Stimulated activated CD8-positive, alpha-beta memory T cell treated with anti-CD3 and anti-CD28 coated beads, Interleukin-15, amount 100 ng/mL, for 1 hour (primary cell): ENCODE measurements around the gene SEMA4D.

Experiments used
- DNase-seq: peaks from one replicate; pipeline ENCODE4 v3.0.0-alpha.2; 2020; ENCODE audit warnings: low read depth

Gene SEMA4D

DNA sequence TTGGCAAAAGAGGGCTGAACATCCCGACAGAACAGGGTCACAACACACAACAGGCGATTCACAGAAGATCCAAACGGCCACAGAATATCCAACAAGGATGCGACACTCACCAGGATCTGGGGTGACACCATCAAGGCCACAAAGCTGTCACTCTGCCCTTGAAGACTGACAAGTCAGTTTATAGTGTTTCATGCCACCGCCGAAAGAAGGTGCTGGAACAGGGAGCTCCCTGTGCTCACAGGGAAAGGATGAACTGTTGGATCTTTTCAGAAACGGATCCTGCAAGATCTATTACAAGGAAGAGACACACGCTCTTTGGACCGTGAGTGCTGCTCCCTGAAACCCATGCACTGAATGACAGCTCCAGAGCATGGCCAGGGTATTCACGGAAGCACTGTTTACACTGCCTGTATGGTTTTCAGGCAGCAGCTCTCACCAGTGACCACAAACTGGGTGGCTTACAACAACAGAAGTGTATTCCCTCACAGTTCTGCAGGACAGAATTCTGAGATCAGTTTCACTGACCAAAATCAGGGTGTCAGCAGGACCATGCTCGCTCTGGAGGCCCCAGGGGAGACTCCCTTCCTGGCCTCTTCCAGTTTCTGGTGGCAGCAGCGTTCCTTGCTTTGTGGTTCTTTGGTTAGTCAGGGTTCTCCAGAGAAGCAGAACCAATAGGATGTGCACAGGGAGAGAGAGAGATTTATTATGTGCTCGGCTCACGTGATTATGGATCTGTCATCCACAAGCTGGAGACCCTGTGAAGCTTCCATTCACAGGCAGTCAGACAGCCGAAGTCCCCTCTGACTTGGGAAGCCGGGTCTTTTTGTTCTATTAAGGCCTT, 52.8 kb downstream of the SEMA4D start:
- no peak for DNase-seq

DNA sequence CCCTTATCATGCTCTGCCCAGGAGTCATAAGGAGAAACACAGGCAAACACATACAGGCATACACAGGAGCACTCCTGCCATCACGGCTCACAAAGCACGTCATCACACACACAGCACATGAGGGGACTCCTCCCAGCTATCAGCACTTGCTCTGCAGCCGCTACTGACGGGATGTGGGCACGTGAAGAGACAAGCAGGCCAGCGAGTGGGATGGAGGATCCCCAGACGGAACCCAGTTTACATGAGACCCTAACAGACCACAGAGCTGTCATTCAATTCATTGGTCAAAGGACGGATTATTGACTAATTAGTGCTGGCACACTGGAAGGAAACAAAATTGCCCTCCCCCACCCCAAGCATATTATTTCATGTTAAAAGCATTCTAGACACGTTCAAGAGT, 53.6 kb downstream of the SEMA4D start:
- DNase-seq = no peak

DNA sequence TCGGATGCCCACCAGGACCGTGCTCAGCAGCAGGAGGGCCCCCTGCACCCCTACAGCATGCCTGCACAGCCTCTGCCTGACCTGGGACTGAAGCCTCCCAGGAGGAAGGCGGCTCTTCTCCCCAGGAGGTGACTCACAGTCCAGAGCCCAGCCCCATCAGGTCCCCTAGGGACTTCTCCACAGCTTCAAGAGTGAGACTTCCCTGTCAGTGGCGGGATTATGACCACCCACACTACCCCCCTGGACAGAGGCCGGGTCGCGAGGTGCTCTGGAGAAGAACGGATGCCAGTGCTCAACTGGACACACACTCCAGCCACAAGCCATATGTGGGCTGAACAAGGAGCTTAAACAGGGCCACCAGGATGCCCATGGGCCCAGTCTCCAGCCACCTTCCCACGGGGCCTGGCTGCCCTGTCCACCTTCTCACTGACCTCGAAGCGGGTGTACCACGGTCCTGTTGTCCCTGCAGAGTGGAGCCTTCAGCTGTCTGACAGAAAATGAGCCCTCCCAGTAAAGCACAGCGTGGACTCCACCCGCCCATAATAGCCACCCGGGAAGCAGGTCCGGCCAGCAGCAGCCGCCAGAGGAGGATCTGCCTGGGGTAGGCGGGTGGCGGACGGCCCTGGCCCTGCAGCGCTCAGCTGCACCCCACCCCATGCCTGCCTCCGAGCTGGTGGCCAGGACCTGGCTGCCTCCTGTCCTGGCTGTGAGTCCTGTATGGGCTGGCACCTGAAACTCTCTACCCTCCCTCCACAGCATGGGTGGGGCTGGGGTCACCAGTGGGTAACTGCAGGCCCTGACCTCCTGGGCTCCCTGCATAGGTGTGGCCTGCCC, 54.7 kb downstream of the SEMA4D start:
- no peak for DNase-seq

DNA sequence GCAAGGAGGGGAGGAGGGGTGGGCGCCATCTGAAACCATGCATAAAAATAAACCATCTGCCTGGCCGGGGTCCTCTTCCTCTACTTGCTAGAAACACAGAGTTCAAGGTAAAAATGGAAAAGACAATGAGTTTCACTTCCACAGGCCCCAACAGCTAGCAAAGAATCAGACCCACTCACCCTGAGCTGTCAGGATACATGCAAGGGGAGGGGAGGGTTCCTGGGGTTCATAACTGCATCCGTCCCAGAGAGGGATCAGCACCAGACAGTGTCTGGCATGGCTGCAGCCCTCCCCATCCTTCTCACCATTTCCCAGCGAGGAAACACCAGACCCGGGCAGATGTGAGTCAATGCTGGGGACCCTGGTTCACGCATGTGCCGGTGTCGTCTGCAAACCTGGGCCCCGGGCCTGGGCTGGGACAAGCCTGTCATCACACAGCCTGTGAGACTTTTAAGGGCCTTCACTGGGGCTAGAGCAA, 55.4 kb downstream of the SEMA4D start:
- no peak for DNase-seq

DNA sequence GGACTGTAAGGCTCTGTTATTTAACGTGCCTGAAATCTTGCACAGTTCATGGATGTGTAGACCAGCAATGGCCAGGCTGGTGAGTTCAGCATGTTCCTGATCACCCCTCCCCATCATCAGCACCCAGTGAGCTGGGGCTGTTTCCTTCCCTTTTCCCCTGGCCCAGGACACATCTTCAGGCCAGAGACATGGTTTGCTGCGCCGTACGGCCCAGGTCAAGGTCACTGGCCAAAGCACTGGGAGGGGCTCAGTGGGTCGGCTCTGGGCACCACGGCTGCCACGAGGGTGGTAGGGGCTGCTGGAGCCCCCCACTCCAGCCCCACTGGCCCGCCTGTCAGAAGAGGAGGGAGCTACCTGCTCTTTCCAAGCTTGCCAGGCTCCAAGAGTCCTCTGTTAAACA, 55.9 kb downstream of the SEMA4D start:
- DNase-seq = no peak

DNA sequence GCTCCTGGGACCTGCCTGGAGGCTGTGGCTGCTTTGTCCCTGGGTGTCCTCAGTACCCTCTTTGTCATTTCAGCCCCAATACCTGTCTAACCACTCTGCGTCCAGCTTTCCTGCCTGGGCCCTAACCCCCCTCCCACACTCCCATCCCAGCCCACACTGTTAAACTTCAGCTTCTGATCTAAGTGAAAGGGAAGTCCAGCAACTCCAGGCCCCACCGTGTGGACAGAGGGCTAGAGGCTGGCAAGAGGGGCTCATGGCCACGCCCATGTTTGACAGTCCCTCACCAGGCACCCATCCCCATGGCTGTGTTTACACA, 56.3 kb downstream of the SEMA4D start:
- no peak for DNase-seq

DNA sequence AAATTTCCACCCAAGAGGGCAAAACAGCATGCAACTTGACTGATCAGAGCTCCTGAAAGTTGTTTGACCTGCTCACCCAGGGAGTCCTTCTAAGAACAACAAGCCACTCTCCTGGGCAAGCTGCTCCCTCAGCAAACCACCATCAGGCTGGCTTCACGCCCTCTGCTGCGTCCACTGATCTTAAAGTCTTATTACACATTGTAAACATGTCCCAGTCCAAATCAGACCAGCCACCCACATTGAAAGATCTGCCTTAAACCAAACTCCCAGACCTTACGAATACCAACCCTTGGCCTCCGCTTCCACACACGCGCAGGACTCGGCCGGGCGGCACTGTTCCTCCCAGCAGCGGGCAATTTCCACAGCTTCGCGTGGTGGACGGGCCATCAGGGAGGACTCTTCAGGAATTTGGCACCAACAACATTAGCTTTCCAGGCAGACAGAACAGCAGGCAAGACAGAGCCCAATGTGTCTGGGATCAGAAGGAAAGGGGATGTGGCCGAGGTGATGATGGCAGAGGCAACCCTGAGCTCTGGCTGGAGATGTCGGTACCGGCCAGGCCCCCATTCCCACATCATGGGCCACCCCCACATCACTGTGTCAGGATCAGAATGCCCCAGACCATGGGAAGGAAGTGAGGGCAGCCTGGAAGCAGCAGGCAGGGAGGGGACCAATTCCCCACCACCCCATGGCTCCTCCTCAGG, 56.8 kb downstream of the SEMA4D start:
- DNase-seq = no peak

DNA sequence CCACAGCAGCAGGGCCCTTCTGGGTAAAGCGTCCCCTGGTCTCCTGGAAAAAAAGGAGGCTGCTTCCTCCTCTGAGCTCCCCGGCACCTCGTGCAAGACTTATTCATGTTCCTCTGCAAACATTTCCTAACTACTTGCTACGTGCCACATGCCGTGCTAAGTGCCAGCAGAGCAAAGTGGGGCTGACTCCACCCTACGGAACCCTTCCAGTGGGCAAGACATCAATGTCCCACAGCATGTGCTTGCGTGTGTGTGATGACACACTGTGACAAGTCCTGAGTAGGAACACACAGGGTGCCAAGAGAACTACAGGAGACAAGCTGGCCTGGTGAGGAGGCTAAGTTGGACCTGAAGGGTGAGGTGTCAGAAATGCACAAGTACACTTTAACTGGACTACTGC, 57.4 kb downstream of the SEMA4D start:
- DNase-seq = no peak

DNA sequence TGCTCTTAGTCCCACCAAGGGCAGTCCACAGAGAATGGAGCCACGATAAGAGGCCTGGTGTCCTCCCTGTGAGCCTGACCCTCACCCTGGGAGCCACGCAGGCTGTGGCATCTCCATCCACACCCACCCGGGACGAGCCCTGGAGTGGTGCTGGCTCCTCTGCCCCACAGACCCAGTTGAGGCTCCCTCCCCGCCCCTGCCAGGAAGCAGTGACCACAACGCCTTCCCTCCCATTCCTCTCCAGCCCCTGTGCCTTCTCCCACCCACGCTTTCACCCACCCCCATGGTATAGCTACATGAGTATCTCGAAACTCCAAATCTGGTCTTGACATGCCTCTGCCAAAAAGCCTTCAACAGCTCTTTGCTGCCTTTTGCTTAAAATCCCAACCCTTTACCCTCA, 57.9 kb downstream of the SEMA4D start:
- no peak for DNase-seq

DNA sequence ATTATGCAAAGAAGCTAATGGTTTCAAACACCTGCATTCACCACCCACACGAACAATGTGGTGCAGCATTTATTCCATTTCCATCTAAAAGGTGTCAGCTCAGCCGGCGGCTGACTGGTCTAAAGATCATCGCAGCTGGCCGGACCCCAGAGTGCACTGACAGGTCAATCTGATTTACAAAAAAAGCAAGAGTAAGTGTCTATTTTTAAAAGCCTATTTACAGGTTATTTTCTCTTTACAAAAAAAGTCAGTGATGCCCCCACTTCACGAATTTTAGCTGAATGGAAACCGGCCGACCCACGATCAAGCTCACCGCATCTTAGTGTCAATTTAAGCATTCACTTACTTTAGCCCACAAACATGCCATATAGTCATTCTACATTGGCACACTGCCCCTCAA, 58.3 kb downstream of the SEMA4D start:
- no peak for DNase-seq

DNA sequence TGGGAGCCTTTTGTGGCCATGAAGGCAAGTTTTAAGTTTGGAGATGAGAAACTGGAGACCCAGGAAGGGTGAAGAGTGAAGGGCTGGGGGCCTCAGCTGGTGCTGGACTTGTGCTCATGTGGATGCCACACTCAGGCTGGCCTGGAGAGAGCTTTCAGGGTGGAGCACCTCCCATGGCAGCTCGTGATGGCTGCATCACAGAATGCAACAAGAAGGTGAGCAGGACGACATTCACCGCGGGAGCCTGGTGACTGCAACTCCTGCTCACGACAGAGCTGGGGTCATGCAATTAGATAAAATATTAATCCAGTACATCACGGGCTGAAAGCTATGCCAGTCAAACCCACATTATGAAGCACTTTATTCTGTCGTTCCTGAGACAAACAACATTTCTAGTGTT, 59.7 kb downstream of the SEMA4D start:
- DNase-seq = no peak

DNA sequence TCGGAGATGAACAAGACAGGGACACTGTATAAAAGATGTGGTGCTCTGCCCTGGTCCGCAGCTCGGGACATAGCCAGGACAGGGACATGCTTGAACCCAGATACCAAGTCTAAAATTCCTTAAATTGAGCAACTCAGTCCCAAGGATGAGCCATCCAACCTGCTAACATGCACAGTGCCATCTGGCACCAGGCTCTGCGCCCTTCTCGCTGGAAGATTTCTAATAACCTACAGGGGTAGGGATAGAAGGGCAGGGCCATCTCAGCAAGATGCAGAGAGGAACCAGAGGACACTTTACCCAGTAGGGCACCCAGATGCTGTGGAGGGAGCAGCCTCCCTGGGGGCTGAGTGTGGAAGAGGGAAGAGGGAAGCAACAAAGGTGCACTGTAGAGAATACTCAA, 60.1 kb downstream of the SEMA4D start:
- DNase-seq = no peak

DNA sequence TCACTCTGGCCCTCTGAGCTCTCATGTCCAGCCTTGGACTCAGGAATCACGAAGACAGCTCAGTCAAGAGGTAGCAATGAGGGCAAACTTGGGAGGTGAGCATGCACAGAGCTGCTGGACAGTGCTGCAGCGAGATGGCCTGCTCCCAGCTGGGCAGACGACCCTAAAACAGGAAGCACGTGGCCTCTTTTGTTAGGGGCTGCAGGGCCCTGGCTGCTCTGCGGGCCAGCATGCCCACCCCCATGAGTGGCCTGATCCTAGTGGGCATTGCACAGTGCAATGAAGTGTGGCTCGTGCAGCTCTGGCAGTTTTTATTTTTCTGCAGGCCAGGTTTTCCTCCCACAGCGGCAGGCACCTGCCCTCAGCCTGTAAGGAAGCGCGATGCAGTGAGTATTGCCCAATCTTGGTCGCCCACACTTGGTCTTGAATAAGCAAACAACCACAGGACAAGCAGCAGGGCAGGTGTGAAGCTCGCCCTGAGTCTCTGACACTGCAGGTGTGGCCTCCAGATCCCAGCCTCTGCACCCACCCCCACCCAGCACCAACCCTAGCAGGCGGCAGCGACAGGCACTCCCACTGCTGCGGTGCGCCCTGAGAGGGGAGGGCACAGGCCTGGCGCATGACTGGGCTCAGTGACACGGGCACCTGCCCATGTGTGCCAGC, 60.8 kb downstream of the SEMA4D start:
- DNase-seq = no peak

DNA sequence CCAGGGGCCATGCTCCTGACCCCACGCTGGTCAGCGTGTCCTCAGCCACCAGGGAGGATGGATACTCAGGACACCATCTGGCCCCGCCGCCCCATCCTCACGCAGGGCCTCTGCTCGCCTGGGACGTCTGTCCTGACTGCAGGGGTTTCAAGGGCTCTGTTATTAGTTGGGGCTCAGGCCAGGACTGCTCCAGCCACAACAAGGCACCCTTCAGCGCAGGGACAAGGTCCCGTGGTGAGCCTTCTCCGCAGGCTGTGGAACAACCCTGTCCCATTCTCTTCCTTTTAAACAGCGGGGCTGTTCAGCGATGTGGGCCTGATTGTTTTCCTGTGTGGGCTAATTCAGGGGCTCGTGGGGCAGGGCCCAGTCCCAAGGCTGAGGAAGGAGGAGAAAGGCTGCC, 61.6 kb downstream of the SEMA4D start:
- no peak for DNase-seq

DNA sequence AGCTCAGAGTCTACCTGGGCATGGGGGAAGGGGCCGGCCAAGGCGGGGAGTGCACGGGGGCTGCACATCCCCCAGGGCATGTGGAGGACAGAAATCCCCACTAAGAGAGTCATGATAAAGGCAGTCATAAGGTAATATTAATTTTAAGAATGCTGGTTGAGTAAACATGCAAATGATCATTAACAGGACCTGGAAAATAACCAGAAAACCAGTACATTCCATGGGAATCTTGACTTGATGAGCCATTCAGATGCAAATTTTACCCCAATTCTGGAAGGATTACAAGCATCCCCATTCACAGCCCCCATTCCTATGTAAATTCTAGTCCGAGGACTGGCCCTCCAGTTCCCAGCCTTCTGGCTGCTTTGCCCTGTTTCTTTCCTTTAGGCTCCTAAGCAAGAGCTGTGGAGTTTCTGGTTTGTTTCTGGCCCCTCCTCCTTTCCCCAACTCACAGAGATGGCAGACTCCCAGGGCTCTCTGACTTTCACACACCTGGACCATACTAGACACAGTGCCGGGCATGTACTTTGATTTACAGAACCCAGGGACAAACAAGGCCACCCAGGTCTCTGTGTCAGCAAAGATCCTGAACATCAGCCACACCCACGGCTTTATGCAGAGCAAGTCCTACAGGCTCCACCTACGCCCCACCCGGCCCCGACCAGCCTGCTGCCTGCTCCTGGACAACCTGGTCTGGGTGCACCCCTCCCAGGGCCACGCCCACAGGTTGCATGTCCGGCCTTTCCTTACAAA, 62.7 kb downstream of the SEMA4D start:
- no peak for DNase-seq

DNA sequence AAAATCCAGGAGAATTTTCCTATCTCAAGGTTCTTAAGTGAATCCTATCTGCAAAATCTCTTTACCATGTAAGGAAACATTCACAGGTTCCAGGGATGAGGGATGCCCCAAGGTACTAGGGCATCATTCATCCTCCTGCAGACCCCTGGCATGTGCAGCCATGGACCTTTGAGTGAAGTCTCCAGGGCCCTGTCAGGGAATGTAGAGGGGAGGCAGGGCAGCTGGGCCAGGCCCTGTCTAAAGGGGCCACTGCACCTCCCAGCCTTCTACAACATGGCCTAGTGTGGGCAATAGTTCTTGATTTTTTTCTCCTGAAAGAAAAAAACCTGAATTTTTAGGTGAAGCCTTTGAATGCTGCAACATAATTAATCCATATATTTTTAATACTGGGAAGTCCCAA, 63.3 kb downstream of the SEMA4D start:
- no peak for DNase-seq

DNA sequence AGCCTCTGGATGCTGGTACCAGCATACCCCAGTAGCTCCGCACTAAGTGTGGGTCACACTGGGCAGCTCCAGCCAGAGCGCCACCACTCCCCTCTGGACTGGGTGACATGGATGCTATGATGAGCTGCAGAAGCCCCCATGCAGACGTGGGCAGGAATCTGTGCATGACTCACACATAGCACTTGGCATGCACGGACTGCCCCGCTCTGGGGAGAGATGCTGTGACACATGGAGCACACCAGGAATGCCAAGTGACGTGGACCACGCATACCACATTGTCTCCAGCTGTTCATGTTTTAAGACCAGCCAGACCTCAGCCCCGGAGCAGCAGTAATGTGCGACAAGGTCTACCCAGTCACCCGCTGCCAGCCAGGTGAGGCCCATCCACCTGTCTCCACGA, 64.1 kb downstream of the SEMA4D start:
- DNase-seq = no peak

DNA sequence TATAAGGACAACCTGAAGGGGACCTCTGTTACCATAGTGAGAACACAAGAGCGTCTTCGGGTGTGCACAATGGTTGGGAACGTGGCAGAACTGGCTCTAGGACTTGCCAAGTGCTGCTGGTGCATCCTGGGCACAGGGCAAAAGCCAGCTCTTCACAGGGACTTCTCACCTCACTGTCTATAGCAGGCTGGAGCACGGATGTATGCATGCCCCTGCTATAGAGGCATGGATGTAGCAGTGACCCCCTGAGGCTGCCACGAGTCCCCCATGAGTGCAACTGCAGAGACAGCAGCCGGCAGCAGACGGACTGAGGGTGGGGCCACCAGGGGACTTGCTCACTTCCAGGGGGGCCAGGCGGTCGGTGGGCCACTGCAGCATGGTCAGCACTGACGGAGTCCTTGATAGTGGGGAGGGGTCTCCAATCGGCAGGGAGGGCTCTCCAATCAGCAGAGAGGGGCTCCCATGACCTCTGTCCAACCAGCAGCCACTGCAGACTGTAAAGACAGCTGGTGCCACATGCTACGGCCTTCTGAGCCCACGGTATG, 64.9 kb downstream of the SEMA4D start:
- DNase-seq = no peak

DNA sequence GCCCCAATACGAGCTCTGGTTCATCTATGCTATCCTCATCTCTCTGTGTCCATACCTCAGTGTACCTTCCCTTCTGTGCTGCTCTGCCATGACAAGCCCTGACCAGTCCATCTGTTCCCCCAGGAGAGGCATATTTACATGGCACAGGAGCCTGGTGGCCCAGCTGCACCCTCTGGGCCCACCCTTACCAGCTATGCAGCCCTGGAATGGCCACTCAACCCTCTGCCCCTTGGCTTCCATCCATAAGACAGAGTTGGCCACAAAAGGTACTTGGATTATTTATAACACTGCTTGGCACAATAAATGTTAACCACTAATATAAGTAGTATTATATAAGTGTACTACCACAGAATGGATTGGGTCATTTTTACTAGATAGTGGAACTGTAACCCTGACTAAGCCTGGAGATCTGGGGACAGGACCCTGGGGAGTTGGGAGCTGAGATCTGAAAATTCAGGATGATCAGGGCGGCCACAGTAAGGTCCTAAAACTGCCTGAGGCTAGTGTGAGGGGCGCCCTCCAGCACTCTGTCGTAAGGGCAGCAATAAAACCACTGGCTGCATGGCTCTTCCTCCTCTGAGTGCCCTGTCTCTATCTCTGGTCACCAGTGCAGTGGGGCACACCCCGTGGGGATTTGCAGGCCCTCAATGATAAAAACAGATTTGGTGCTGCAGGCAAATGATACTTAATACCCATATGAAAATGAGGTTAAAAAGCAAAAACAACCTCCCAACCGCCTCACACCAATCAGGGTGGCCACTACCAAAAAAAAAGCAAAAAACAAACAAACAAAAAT, 65.8 kb downstream of the SEMA4D start:
- DNase-seq = no peak

DNA sequence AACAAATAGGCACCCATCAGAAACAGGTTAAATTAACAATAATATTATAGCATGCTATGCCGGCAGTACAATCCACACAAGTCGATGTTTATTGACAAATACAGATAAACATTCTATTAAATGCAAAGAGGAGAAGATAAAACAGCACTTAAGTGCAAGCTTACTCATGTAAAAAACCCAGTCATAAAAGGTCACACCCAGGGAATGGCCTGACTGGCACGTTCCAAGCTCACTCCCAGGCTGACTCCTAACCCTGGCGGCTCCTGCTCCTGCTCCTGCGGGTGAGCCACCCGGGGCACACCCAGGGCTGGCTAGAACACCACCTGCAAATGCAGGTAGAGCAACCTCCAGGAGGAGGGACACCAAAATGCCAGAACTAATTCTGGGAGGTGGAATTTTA, 66.9 kb downstream of the SEMA4D start:
- DNase-seq = no peak
